A172 (cell line): ENCODE data around the gene CUL5. TPM values are rescaled to one million over a fixed set of nuclear protein-coding genes. Genes with fewer than 3 reads are reported as not detected.

Source experiments
- DNase-seq: peaks from one replicate; pipeline ENCODE4 v3.0.0-alpha.2; 2015; ENCODE audit warnings: low spot score
- total RNA-seq: library from RNA; depleted of rRNA; stranded (reverse); fragments of >200 nt; shearing (Covaris generic); gene quantifications from 2 replicates; pipeline ENCODE4 v1.2.3, GENCODE V29; 2014; rRNA removed

Gene CUL5
- 16.3 and 34.3 TPM in 2 replicates for total RNA-seq

DNA sequence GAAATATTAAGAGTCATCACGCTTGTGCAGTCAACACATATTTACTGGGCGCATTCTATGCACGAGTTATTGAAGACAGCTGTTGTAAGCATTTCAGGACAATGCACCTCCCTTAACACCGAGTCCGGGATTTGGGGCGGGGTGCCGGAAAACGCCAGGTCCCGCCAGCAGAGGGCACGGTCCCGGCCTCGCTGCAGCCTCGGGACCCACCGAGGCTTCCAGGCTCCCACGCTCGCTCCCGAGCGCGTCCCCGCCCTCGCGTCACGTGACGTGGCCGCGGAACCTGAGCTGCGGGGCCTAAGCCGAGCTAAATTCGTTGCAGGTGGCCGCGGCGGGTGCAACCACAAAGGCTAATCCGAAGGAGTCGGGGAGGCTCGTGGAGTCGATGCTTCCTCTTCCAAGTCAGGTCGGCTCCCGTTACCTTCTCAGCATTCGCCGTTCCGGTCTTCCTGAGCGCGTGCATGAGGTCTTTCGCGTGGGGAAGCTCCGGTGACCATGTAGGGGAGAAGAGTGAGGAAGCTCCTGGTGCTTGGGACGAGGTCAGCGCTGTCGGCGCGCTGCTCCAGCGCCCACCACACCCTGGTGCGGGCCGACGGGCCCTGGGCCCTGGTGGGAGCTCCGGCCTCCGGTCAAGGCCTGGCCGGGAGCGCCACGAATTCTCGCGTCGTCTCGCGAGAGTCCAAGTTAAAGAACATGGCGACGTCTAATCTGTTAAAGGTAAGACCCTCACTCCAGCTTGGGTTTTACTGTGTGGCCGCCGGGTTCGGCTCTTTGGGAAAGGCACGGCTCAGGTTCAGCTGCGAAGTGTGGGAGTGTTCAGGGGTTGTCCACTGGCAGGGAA, at the start of gene CUL5:
Gene CUL5, plus strand, starts transcription at position 243 of the 841 bp plus-strand sequence. Its CDS starts 451 bp downstream, at position 694.
- peak; percentile 55 for DNase-seq

DNA sequence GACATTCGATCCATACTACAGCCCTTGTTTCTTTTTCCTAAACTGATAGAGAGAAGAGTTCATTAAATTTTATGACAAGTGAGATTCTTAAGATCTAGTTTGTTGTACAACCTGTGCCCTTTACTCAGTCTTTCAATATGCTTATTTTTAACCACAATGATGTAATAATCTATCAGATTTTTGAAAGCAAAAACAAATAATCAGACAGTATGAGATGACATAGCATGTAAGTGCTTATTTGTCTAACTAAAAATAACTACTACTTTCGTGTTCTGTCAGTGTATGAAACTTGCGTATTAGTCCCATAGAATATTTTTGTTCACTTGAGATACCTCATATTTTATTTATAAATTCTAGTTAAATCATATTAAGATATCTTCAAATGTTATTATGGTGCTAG, 47.2 kb upstream of the CUL5 start:
- no peak for DNase-seq

DNA sequence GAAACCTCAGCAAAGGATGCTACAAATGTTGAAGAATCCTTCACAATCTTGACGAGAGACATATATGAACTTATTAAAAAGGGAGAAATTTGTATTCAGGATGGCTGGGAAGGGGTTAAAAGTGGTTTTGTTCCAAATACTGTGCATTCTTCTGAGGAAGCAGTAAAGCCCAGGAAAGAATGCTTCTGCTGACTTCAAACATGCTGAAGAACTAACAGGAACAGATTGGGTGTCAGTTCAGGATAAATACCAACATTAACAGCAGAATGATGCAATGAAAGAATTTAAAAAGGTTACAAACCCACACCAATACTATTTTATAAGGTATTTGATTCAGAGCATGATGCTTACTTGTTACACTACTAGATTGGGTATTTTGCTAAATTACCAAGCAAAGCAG, 46.5 kb upstream of the CUL5 start:
- DNase-seq = no peak

DNA sequence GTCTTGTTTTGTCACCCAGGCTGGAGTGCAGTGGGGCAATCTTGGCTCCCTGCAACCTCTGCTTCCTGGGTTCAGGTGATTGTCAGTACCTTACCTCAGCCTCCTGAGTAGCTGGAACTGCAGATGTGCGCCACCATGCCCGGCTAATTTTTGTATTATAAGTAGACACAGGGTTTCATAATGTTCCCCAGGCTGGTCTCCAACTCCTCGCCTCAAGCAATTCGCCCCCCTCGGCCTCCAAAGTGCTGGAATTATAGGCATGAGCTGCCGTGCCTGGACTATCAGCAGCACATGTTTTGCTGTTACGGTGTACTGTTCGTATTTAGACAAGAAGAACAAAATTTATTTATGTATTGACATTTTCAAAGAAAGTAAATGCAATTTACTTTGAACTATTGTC, 45.6 kb upstream of the CUL5 start:
- no peak for DNase-seq

DNA sequence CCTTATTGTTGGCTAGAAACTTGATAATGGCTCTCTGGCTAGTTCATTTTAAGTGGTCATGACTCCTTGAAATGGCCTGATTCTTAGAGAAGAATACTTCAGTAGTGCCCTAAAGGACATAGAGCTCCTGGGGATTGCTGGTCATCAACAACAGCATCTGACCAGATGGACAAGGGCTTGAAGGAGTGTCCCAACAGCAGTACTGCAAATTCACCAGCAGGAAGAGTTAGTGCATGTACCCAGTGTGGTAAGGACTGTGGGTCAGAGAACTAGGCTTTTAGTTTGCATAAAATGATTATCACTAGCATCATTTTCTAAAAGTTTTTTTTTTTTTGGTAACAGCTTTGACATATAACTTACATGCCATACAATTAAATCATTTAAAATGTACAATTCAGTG, 39.5 kb upstream of the CUL5 start:
- no peak for DNase-seq

DNA sequence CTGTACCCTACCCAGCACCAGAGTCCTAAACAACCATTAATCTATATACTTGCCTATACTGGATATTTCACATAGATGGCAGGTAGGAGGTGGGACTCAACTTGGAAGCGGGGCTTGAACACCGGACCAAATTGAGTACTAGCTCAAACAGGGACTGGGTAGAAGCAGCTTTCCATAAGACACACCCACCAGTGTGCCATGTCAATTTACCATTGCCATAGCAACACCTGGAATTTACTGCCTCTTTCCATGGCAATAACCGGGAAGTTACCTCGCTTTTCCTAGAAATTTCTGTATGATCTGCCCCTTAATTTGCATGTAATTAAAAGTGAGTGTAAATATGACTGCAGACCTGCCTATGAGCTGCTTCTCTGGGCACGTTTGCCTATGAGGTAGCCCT, 38.6 kb upstream of the CUL5 start:
- no peak for DNase-seq

DNA sequence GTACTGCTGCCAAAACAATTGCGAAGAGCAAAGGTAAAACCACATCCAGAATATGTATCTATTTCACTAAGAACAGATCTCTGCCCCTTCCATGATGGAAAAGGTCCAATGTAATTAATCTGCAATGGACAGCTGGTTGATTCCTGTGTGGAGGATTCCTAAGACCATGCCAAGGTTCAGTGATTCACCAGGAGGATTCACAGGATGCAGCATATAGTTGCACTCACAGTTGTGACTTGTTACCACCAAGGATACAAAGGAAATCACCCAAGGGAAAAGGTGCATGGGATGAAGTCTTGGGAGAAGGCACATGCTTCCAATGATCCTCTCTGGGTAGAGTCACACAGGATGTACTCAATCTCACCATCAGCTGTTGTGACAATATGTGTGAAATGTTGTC, 35.1 kb upstream of the CUL5 start:
- DNase-seq = no peak

DNA sequence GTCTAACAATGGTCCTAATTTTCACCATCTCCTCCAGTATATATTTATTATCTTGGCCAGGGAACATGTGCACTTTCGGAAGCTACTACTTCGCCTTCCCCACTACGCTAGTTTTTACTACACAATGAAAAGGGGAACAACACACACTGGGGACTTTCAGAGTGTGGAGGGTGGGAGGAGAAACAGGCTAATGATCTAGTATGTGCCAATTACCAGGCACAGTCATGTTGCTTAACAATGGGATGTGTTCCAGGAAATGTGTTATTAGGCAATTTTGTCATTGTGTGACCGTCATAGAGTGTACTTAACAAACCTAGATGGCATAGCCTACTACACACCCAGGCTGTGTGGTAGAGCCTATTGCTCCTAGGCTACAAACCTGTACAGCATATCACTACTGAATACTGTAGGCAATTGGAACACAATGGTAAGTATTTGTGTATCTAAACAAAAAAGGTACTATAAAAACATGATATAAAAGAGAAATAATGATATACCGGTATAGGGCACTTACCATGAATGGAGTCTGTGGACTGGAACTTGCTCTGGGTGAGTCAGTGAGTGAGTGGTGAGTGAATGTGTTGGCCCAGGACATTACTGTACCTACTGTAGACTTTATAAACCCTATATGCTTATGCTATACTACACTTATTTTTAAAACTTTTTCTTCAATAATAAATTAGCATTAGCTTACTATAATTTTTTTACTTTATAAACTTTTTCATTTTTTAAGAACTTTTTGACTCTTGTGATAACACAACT, 20.1 kb upstream of the CUL5 start:
- no peak for DNase-seq

DNA sequence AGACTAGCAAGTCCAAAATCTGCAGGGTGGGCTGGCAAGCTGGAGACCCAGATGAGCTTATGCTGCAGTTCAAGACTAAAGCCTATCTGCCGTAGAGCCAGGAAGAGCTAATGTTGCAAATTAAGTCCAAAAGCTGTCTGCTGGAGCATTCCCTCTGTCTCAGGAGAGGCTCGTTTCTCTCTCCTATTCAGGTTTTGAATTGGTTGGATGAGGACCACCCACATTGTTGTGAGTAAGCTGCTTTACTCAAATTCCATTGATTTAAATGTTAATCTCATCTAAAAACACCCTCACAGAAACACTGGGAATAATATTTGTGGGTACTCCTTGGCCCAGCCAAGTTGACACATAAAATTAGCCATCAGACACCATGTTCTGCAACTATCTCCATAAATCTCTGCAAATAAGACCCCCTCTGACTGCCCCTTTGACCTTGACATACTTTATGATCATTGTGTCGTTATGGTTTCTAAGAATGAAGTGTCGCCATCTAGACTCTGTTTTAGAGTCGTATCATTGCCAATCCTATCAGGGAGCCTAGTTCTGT, 16.8 kb upstream of the CUL5 start:
- no peak for DNase-seq

DNA sequence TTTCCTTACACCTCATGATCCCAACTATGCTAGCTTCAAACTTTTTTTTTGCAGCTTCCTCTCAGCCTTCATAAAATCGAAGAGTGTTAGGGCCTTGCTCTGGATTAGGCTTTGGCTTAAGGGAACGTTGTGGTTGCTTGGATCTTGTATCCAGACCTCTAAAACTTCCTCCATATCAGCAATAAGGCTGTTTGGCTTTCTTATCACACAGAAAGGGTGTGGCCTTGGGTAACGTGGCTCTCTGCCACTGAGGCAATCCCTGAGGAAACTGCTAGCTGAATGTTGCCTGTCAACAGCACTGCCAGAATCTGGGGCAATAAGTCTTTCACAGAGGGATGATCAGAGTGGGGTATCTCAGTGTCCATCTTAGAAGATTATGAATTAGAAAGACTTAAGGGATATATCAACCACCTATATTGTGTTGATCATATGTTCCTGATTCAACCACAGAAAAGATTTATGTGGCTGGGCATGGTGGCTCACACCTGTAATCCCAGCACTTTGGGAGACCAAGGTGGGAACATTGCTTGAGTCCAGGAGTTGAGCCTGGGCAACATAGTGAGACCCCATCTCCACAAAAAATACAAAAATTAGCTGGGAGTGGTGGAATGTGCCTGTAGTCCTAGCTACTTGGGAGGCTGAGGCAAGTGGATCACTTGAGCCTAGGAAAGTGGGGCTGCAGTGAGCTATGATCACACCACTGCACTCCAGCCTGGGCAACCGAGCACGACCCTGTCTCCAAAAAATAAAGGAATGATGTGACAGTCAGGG, 12.5 kb upstream of the CUL5 start:
- no peak for DNase-seq

DNA sequence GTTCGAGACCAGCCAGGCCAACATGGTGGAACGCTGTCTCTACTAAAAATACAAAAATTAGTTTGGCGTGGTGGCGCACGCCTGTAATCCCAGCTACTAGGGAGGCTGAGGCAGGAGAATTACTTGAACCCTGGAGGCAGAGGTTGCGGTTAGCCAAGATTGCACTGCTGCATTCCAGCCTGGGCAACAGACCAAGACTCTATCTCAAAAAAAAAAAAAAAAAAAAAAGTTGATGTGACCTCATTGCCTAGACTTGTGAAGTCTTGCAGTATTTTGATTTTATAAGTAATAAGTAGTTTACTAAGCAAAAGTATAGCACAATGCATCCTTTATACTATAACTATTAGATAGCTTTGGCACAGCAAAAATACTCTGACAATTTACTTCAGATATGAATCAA, 9.9 kb upstream of the CUL5 start:
- DNase-seq = no peak

DNA sequence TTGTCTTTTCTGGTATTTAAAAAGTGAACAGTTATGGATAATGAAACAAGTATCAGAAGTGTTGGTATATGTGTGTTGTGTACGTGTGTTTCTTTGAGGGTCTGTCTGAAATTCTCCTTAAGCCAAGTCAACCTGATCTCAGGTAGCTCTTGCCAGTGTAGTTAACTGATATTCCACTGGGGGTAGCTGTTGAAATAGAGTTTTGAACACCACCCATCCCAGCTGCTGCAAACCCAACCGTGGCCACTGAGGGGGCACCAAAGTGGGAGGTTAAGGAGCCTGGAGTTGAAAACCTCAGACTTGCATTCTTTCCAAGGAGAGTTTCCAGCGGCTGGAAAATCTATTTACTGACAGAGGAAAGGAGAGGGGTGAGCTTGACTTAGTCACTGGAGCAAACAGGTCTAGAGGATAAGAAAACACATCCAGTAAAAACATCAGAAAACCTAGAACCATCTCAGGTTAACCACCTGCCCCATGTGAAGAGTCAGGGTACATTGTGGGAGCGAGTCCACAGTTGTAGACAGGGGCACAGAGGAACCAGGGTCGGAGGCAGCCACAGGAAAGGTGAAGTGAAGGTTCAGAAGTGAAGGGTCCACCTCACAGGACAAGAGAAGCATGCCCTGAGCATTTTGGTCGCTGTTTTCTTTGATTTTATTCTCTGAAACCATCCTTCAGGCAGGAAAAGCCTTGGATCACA, 8.8 kb upstream of the CUL5 start:
- peak; percentile 23 for DNase-seq

DNA sequence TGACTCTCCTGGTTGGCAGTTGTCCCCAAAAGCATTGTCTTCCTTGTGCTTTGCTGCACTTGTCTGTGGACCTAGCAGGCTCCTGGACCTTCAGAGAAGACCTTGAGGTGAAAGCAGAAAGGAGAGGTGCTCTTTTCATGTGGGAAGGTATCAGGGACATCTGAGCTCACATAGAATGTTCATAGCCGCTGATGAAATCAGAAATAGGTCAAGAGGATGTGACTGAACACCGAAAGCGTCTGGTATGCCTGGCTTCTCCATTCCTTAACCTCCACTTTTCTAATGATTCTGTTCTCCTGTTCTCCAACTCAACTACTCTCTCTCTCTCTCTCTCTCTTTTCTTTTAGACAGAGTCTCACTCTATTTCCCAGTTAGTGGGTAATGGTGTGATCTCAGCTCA, 6.2 kb upstream of the CUL5 start:
- DNase-seq = no peak

DNA sequence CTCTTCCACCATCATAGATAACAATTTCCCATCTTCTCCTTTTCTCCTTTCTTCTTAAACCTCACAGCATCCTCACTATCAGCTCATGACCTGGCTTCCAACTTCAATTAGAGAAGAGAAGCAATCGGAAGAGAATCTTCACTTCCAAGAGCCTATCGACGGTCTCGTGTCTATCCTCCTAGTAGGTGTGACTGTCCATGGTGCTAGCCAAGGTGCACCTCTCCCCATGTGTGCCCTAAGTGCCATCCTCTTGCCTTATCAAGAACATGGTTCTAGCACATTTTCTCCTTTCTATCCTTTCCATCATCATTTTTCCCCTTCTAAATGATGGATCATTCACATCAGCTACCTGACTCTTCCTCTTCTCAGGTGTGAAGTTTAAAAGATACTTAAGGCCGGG, 5.1 kb upstream of the CUL5 start:
- no peak for DNase-seq

DNA sequence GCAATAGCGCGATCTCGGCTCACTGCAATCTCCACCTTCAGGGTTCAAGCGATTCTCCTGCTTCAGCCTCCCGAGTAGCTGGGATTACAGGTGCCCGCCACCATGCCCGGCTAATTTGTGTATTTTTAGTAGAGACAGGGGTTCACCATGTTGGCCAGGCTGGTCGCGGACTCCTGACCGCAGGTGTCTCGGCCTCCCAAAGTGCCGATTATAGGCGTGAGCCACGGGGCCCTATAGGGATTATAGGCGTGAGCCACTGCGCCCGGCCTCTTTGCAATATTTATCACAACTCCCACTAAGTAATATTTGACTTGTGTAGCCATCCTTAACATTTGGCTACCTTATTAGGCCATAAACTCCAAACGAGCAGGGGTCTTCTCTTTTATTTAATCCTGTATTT, 879 bp upstream of the CUL5 start:
- no peak for DNase-seq

DNA sequence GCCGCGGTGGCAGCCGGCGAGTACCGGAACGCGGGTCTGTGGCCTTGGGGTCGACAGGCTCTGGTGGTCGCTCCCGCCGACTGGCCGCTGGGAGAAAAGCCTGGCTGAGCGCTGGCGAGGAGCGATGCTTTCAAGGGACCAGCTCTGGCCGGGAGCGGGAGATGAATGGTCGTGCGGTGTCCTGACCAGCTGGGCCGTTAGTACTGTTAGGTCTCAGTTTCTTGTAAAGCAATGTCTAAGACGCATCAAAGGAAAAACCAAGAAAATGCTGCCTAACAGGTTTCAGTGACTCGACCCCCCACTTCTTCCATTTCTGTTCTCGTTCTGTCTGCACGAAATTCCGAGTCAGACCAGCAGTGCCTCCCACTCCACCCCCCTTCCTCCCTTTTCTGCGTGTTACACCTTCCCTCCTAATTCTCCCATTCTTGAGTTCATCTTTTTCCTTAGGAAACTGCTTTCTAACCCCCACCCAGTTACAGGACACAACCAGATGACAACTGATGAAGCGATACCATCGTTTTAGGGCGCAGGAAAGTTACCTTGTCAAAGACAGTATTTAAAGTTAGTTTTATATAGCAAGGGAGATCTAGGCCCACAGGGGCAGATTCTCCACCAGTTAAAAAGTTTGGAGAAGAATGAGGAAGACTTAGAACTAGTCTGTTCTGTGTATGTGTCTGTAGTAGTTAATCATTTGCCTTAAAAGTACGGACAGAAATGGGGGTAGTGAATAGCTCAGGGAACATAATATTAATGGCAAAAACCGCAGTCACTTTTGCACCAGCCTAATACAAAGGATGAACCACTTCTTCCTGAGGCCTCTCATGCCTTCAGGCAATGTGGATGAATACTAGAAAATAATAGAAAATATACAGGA, 1.0 kb downstream of the CUL5 start:
- no peak for DNase-seq

DNA sequence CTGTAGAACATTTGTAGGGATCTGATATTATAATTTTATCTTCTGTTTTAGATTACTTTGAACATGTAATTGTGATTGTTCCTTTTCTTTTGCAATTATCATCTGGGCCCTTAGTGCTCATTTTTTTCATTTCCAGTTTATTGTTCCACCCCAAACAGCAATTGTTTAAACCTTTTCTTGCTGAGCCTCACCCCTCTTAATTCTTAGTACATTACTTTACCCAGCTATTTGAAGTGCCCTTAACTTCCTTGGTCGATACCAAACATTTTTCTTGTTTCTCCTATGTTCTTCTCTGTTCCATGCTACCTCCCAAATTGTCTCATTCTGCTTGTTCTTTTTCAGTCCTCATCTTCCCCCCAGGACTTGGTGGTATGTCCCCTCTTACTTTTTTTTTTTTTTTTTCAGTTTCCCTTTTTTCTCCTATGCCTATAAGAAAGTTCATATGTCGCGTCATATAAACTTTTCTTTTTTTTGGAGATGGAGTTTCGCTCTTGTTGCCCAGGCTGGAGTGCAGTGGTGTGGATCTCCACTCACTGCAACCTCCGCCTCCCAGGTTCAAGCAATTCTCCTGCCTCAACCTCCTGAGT, 3.5 kb downstream of the CUL5 start:
- no peak for DNase-seq

DNA sequence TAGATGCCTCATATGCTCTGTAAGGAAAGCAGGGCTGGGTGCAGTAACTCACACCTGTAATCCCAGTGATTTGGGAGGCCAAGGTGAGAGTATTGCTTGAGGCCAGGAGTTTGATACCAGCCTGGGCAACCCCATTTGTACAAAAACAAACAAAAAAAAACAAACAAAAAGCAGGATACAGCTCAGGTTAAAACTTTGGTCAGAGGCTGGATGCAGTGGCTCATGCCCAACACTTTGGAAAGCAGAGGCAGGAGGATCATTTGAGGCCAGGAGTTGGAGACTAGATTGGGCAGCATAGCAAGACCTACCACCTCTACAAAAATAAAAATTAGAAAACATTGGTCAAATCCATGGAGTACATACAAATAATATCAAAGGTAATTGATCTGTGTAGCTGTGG, 7.9 kb downstream of the CUL5 start:
- DNase-seq = no peak

DNA sequence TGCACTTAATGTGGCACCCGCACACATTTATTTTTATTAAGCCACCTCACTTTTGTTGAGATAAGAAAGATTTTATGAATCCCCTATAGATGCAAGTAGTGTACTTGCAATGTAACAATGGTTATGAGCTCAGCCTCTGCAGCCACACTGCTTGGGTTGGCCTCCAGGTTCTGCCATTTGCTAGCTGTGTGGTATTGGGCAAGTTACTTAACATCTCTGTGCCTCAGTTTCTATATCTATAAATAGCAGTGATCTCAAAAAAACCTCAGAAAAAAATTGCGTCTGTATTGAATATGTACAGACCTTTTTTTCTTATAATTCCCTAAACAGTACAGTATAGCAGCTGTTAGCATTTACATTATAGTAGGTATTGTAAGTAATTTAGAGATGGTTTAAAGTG, 10.0 kb downstream of the CUL5 start:
- DNase-seq = no peak

DNA sequence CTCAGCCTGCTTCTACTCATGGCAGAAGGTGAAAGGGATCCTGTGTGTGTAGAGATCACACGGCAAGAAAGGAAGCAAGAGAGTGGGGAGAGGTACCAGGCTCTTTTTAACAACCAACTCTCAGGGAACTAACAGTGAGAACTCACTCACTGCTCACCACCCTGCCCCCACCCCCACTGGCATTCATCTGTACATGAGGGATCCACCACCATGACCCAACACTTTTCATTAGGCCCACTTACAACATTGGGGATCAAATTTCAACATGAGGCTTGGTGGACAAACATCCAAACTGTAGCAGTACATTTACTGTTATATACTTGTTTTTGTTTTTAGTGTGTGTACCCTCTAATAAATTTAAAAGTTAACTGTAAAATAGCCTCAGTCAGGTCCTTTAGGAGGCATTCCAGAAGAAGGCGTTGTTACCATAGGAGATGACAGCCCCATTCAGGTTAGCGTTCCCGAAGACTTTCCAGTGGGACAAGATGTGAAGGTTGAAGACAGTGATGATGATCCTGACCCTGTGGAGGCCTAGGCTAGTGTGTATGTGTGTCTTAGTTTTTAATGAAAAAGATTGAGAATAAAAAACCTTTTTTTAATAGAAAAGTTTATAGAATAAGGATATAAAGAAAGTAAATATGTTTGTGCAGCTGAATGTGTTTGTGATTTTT, 11.3 kb downstream of the CUL5 start:
- no peak for DNase-seq
